SK-N-MC (cell line): Measurements from ENCODE around the gene THRSP.

ENCODE experiments used
- EZH2 ChIP-seq: fragments of 200-600 bp; sonication (generic); IDR thresholded peaks from one replicate; pipeline ENCODE4 v1.6.1; 2017; ENCODE audit warnings: antibody characterized with exemption
- FOXP2 ChIP-seq: optimal IDR thresholded peaks from 2 replicates; pipeline ENCODE3; 2011; ENCODE audit warnings: mild to moderate bottlenecking, moderate library complexity; ENCODE audit not compliant: insufficient read depth; ENCODE audit errors: extremely low read length, control extremely low read depth
- POLR2AphosphoS5 ChIP-seq: IDR thresholded peaks from 2 replicates; pipeline ENCODE4 v1.6.1; 2012; ENCODE audit warnings: mild to moderate bottlenecking, low read depth, low read length, borderline replicate concordance

DNA sequence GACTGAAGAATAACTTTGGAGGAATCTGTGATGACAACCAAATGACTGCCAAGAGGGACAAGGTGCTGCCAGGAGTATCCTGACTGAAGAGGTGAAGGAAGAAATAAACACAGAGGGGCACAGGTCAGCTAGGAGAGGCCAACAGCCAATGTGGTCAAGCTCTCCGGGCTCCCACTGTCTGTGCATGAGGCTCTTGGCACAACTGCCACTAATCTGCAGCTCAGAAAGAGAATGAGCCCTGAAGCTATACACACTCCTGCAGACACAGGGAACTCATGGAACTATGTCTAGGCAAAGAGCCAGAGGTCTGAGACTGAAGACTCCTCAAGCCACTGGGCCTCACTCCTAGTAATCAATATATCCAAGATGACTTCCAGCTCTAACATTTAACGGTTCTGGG is 7.0 kb downstream of the THRSP start:
- TF ChIP-seq FOXP2 (no peak), EZH2 (no peak), POLR2AphosphoS5 (no peak)
